DMS53 (cell line): ENCODE measurements around the gene CARD6.
A peak's percentile ranks its signal among the peaks of the same experiment; 100 is the strongest.
"Not testable (repeated sequence)": the region's sequence is repeated elsewhere in the genome, so short reads cannot be mapped to it uniquely, and the experiment has no call there.

Experiments used
- DNase-seq: peaks from one replicate; lab custom pipeline; 2025; lab: John Stamatoyannopoulos, UW

CARD6 gene

GRCh38 chr5:40873286-40873880, 32.2 kb downstream of the CARD6 start:
- no peak for DNase-seq

GRCh38 chr5:40875958-40876357, 34.8 kb downstream of the CARD6 start:
- no peak for DNase-seq

- DNase-seq: peak; percentile 20
Measured at GRCh38 chr5:40877371-40877988, 36.3 kb downstream of the CARD6 start.

- peak; percentile 38 for DNase-seq
Measured at GRCh38 chr5:40879163-40879942, 38.2 kb downstream of the CARD6 start.

GRCh38 chr5:40882291-40882690, 41.1 kb downstream of the CARD6 start:
- no peak for DNase-seq

GRCh38 chr5:40883051-40883450, 41.9 kb downstream of the CARD6 start:
- DNase-seq: not testable (repeated sequence)

GRCh38 chr5:40895440-40896425, 54.6 kb downstream of the CARD6 start:
- peak; percentile 19 for DNase-seq

GRCh38 chr5:40904205-40904993, 63.2 kb downstream of the CARD6 start:
- DNase-seq: peak; percentile 70

GRCh38 chr5:40904994-40905306, 63.8 kb downstream of the CARD6 start:
- DNase-seq: no peak

GRCh38 chr5:40906351-40906751, 65.2 kb downstream of the CARD6 start:
- no peak for DNase-seq

GRCh38 chr5:40909264-40909663, 68.1 kb downstream of the CARD6 start, which contains the start of gene C7:
TSS of gene C7 (plus strand) at chr5:40909497. CDS start at chr5:40909611, 114 bp downstream.
- no peak for DNase-seq

- DNase-seq: no peak
Measured at GRCh38 chr5:40909723-40910122, 68.6 kb downstream of the CARD6 start.
